ENCODE measurements around the gene PLEKHH2. TPM values are rescaled to one million over a fixed set of nuclear protein-coding genes. Genes with fewer than 3 reads are reported as not detected.

The PLEKHH2 gene
- total RNA-seq, 4 donors from 2014 or later, result 44.6 to 78.7 (median 48.0) TPM

- H3K27ac ChIP-seq, result no peak overlapping the region
- H3K9me3 ChIP-seq, result no peaks in the 10 kb centered on the region
- DNase-seq (ENCODE audit: low spot score in 2 of 2), result no peak
- H3K27me3 ChIP-seq, result no peaks in the 10 kb centered on the region
- H3K4me1 ChIP-seq, result no peaks in the 10 kb centered on the region
- WGBS, 2 donors, result 53 to 61% methylated on average over 2 of the region's 2 CpGs
- TF ChIP-seq POLR2A (IDR thresholded peaks at IDR 0.05), result no peak
- TF ChIP-seq EP300 (IDR thresholded peaks at IDR 0.05), result no peak
- no peak for TF ChIP-seq CTCF (IDR thresholded peaks at IDR 0.05)
- H3K36me3 ChIP-seq, result peaks cover 0 to 20% (median 0%) of the 10 kb centered on the region in 3 donors
- no peak overlapping the region for H3K4me3 ChIP-seq
Observed at GRCh38 chr2:43737855-43738254, 100.8 kb downstream of the PLEKHH2 start.

- 79 to 84% methylated on average over 2 of the region's 2 CpGs for WGBS, 2 donors
- H3K27me3 ChIP-seq, result no peaks in the 10 kb centered on the region
- H3K36me3 ChIP-seq, result peaks cover 0 to 20% (median 0%) of the 10 kb centered on the region in 3 donors
- no peak overlapping the region for H3K4me3 ChIP-seq
- no peak for TF ChIP-seq POLR2A (IDR thresholded peaks at IDR 0.05)
- no peak for TF ChIP-seq CTCF (IDR thresholded peaks at IDR 0.05)
- TF ChIP-seq EP300 (IDR thresholded peaks at IDR 0.05), result no peak
- H3K4me1 ChIP-seq, result no peaks in the 10 kb centered on the region
- H3K27ac ChIP-seq, result no peak overlapping the region
- no peak for DNase-seq (ENCODE audit: low spot score in 2 of 2)
- H3K9me3 ChIP-seq, result no peaks in the 10 kb centered on the region
Observed at GRCh38 chr2:43738257-43738656, 101.2 kb downstream of the PLEKHH2 start.

GRCh38 chr2:43743706-43744105, 106.6 kb downstream of the PLEKHH2 start:
- 78 to 83% methylated on average over 5 of the region's 5 CpGs for WGBS, 2 donors
- no peaks in the 10 kb centered on the region for H3K27me3 ChIP-seq
- H3K9me3 ChIP-seq, result no peaks in the 10 kb centered on the region
- H3K4me3 ChIP-seq, result no peak overlapping the region
- no peak for DNase-seq (ENCODE audit: low spot score in 2 of 2)
- no peak overlapping the region for H3K27ac ChIP-seq
- H3K36me3 ChIP-seq, result peaks cover 0 to 19% (median 0%) of the 10 kb centered on the region in 3 donors
- H3K4me1 ChIP-seq, result peaks cover 0 to 7% (median 3%) of the 10 kb centered on the region in 4 donors
- TF ChIP-seq CTCF (IDR thresholded peaks at IDR 0.05) (no peak), EP300 (IDR thresholded peaks at IDR 0.05) (no peak), POLR2A (IDR thresholded peaks at IDR 0.05) (no peak)

GRCh38 chr2:43745457-43745856, 108.4 kb downstream of the PLEKHH2 start:
- DNase-seq (ENCODE audit: low spot score in 2 of 2), result no peak
- Histone ChIP-seq H3K4me1 (peaks cover 0 to 7% (median 3%) of the 10 kb centered on the region in 4 donors), H3K9me3 (no peaks in the 10 kb centered on the region), H3K27me3 (no peaks in the 10 kb centered on the region), H3K4me3 (no peak overlapping the region), H3K36me3 (peaks cover 0 to 8% (median 0%) of the 10 kb centered on the region in 3 donors), H3K27ac (peak overlapping the region in 2 of 4 donors; percentile 36 to 52)
- TF ChIP-seq POLR2A (IDR thresholded peaks at IDR 0.05), result no peak
- 12 to 31% methylated on average over 3 of the region's 3 CpGs for WGBS, 2 donors

- Histone ChIP-seq H3K27me3 (no peaks in the 10 kb centered on the region), H3K4me1 (peaks cover 0 to 7% (median 3%) of the 10 kb centered on the region in 4 donors), H3K4me3 (no peak overlapping the region), H3K27ac (no peak overlapping the region), H3K36me3 (peaks cover 0 to 8% (median 0%) of the 10 kb centered on the region in 3 donors), H3K9me3 (no peaks in the 10 kb centered on the region)
- no peak for DNase-seq (ENCODE audit: low spot score in 2 of 2)
- TF ChIP-seq EP300 (IDR thresholded peaks at IDR 0.05) (no peak), POLR2A (IDR thresholded peaks at IDR 0.05) (no peak), CTCF (IDR thresholded peaks at IDR 0.05) (no peak)
- WGBS, 2 donors, result 53 to 55% methylated on average over 5 of the region's 5 CpGs
Observed at GRCh38 chr2:43748333-43748732, 111.3 kb downstream of the PLEKHH2 start.

GRCh38 chr2:43749583-43749982, 112.5 kb downstream of the PLEKHH2 start:
- Histone ChIP-seq H3K4me1 (peaks cover 0 to 7% (median 3%) of the 10 kb centered on the region in 4 donors), H3K36me3 (no peaks in the 10 kb centered on the region), H3K9me3 (no peaks in the 10 kb centered on the region), H3K27me3 (no peaks in the 10 kb centered on the region), H3K4me3 (no peak overlapping the region), H3K27ac (no peak overlapping the region)
- no peak for DNase-seq (ENCODE audit: low spot score in 2 of 2)
- no peak for TF ChIP-seq EP300 (IDR thresholded peaks at IDR 0.05)
- no peak for TF ChIP-seq CTCF (IDR thresholded peaks at IDR 0.05)
- no peak for TF ChIP-seq POLR2A (IDR thresholded peaks at IDR 0.05)
- WGBS, 2 donors, result 64 to 73% methylated on average over 3 of the region's 3 CpGs
